IPS-15b (cell line): ENCODE results near the gene MLC1.

ENCODE experiments used
- H3K27me3 ChIP-seq: one replicate; pipeline ENCODE4 v1.6.1; 2013; ENCODE audit warnings: low read length; ENCODE audit not compliant: control insufficient read depth, insufficient read depth
- H3K36me3 ChIP-seq: one replicate; pipeline ENCODE4 v1.6.1; 2013; ENCODE audit warnings: low read length; ENCODE audit not compliant: control insufficient read depth, insufficient read depth
- H3K4me1 ChIP-seq: one replicate; pipeline ENCODE4 v1.6.1; 2013; ENCODE audit warnings: mild to moderate bottlenecking, low read length; ENCODE audit not compliant: control insufficient read depth, insufficient read depth
- H3K4me3 ChIP-seq: one replicate; pipeline ENCODE4 v1.5.1; 2013; ENCODE audit warnings: low read depth, low read length
- H3K9ac ChIP-seq: one replicate; pipeline ENCODE4 v1.6.1; 2013; ENCODE audit warnings: low read depth, mild to moderate bottlenecking, low read length
- H3K9me3 ChIP-seq: one replicate; pipeline ENCODE4 v1.6.1; 2013; ENCODE audit warnings: mild to moderate bottlenecking, low read length; ENCODE audit not compliant: control insufficient read depth, insufficient read depth

MLC1 gene

GRCh38 chr22:50035131-50035881, 49.9 kb downstream of the MLC1 start:
- Histone ChIP-seq H3K9me3 (no peaks in the 10 kb centered on the region), H3K9ac (no peak overlapping the region), H3K36me3 (no peaks in the 10 kb centered on the region), H3K27me3 (no peaks in the 10 kb centered on the region), H3K4me1 (no peaks in the 10 kb centered on the region), H3K4me3 (no peak overlapping the region)

- Histone ChIP-seq H3K9me3 (no peaks in the 10 kb centered on the region), H3K27me3 (no peaks in the 10 kb centered on the region), H3K36me3 (no peaks in the 10 kb centered on the region), H3K4me1 (no peaks in the 10 kb centered on the region), H3K9ac (no peak overlapping the region), H3K4me3 (no peak overlapping the region)
Measured at GRCh38 chr22:50034126-50035081, 50.8 kb downstream of the MLC1 start.

GRCh38 chr22:50032941-50033601, 52.2 kb downstream of the MLC1 start:
- H3K9ac ChIP-seq = no peak overlapping the region
- H3K4me1 ChIP-seq = no peaks in the 10 kb centered on the region
- no peaks in the 10 kb centered on the region for H3K36me3 ChIP-seq
- H3K4me3 ChIP-seq = no peak overlapping the region
- no peaks in the 10 kb centered on the region for H3K9me3 ChIP-seq
- H3K27me3 ChIP-seq = no peaks in the 10 kb centered on the region

GRCh38 chr22:50032109-50032871, 52.9 kb downstream of the MLC1 start:
- H3K9me3 ChIP-seq = no peaks in the 10 kb centered on the region
- no peak overlapping the region for H3K4me3 ChIP-seq
- no peak overlapping the region for H3K9ac ChIP-seq
- H3K4me1 ChIP-seq = no peaks in the 10 kb centered on the region
- no peaks in the 10 kb centered on the region for H3K27me3 ChIP-seq
- no peaks in the 10 kb centered on the region for H3K36me3 ChIP-seq

GRCh38 chr22:50031189-50032091, 53.8 kb downstream of the MLC1 start:
- H3K4me1 ChIP-seq = no peaks in the 10 kb centered on the region

GRCh38 chr22:50030297-50031188, 54.7 kb downstream of the MLC1 start:
- H3K27me3 ChIP-seq = no peaks in the 10 kb centered on the region
- H3K9ac ChIP-seq = no peak overlapping the region
- no peaks in the 10 kb centered on the region for H3K9me3 ChIP-seq
- H3K4me3 ChIP-seq = no peak overlapping the region
- no peaks in the 10 kb centered on the region for H3K36me3 ChIP-seq
- no peaks in the 10 kb centered on the region for H3K4me1 ChIP-seq

More at GRCh38 chr22:50031189-50032091, 53.8 kb downstream of the MLC1 start:
- no peaks in the 10 kb centered on the region for H3K9me3 ChIP-seq
- no peak overlapping the region for H3K4me3 ChIP-seq
- H3K36me3 ChIP-seq = no peaks in the 10 kb centered on the region
- no peak overlapping the region for H3K9ac ChIP-seq
- H3K27me3 ChIP-seq = no peaks in the 10 kb centered on the region

- Histone ChIP-seq H3K4me1 (no peaks in the 10 kb centered on the region), H3K36me3 (no peaks in the 10 kb centered on the region), H3K9ac (no peak overlapping the region), H3K27me3 (no peaks in the 10 kb centered on the region), H3K4me3 (no peak overlapping the region), H3K9me3 (no peaks in the 10 kb centered on the region)
Measured at GRCh38 chr22:50027639-50028537, 57.3 kb downstream of the MLC1 start.

GRCh38 chr22:50025993-50026392, 59.2 kb downstream of the MLC1 start:
- no peak overlapping the region for H3K4me3 ChIP-seq
- no peaks in the 10 kb centered on the region for H3K27me3 ChIP-seq

GRCh38 chr22:50022171-50022819, 62.9 kb downstream of the MLC1 start:
- no peak overlapping the region for H3K9ac ChIP-seq
- no peak overlapping the region for H3K4me3 ChIP-seq
- peaks cover 10% of the 10 kb centered on the region for H3K27me3 ChIP-seq
- no peaks in the 10 kb centered on the region for H3K36me3 ChIP-seq
- H3K9me3 ChIP-seq = no peaks in the 10 kb centered on the region
- H3K4me1 ChIP-seq = no peaks in the 10 kb centered on the region

More at GRCh38 chr22:50025993-50026392, 59.2 kb downstream of the MLC1 start:
- Histone ChIP-seq H3K36me3 (no peaks in the 10 kb centered on the region), H3K9me3 (no peaks in the 10 kb centered on the region), H3K4me1 (no peaks in the 10 kb centered on the region), H3K9ac (no peak overlapping the region)
